IMR-90 (cell line): Measurements from ENCODE around the gene DNAI7. TPM values are rescaled to one million over a fixed set of nuclear protein-coding genes. Genes with fewer than 3 reads are reported as not detected.

Experiments
- ATAC-seq: fragments of 200-7000 bp; cut with Tn5 transposase; 2 replicates; pipeline ENCODE4 v1.9.1; 2020; ENCODE audit warnings: low read depth, mild to moderate bottlenecking, moderate library complexity
- BruUV-seq: library from RNA; stranded (reverse); fragments of 400-500 nt; replicated peaks from 2 replicates; lab custom pipeline; 2021; lab: Mats Ljungman, UMichigan
- CTCF ChIA-PET: fragments of 300-600 bp; formaldehyde crosslinking; extraction: SDS; loops from one replicate; lab custom pipeline; 2021; ENCODE audit warnings: antibody characterized with exemption; lab: Yijun Ruan, JAX
- POLR2A ChIA-PET: fragments of 300-600 bp; sonication (Branson Sonifier 250); formaldehyde crosslinking; loops from one replicate; lab custom pipeline; 2022; ENCODE audit warnings: antibody characterized with exemption; ENCODE audit not compliant: unreplicated experiment; lab: Charles Lee
- DNase-seq: peaks from one replicate; pipeline ENCODE4 v3.0.0; 2013
- H2AFZ ChIP-seq: replicated peaks from 2 replicates; pipeline ENCODE3; 2013; ENCODE audit warnings: low read length, mild to moderate bottlenecking; ENCODE audit not compliant: poor library complexity
- H2AK5ac ChIP-seq: 2 replicates; pipeline ENCODE4 v1.6.1; 2013; ENCODE audit warnings: low read depth, low read length, inconsistent platforms
- H2AK9ac ChIP-seq: replicated peaks from 2 replicates; pipeline ENCODE3; 2013; ENCODE audit warnings: mild to moderate bottlenecking, low read depth, low read length, moderate library complexity; ENCODE audit not compliant: poor library complexity
- H2BK120ac ChIP-seq: 2 replicates; pipeline ENCODE4 v1.6.1; 2013; ENCODE audit warnings: low read depth, low read length, inconsistent platforms
- H2BK15ac ChIP-seq: 3 replicates; pipeline ENCODE4 v1.6.1; 2013; ENCODE audit warnings: low read depth, low read length, inconsistent platforms
- H2BK20ac ChIP-seq: 2 replicates; pipeline ENCODE4 v1.6.1; 2013; ENCODE audit warnings: low read depth, mild to moderate bottlenecking, inconsistent platforms, low read length, moderate library complexity
- H2BK5ac ChIP-seq: 2 replicates; pipeline ENCODE4 v1.6.1; 2013; ENCODE audit warnings: mild to moderate bottlenecking, low read depth, low read length, inconsistent platforms; ENCODE audit not compliant: poor library complexity, severe bottlenecking
- H3K14ac ChIP-seq: replicated peaks from 2 replicates; pipeline ENCODE4 v1.6.1; 2013; ENCODE audit warnings: low read depth, low read length, inconsistent platforms
- H3K18ac ChIP-seq: 2 replicates; pipeline ENCODE4 v1.6.1; 2013; ENCODE audit warnings: low read depth, low read length, control low read depth
- H3K23ac ChIP-seq: 2 replicates; pipeline ENCODE4 v1.6.1; 2013; ENCODE audit warnings: low read depth, low read length, inconsistent platforms
- H3K27ac ChIP-seq: 2 replicates; pipeline ENCODE4 v1.5.1; 2013; ENCODE audit warnings: mild to moderate bottlenecking, control low read depth, low read length; ENCODE audit not compliant: insufficient read depth
- H3K27me3 ChIP-seq: 2 replicates; pipeline ENCODE4 v1.6.1; 2013; ENCODE audit warnings: low read length; ENCODE audit not compliant: control insufficient read depth, insufficient read depth
- H3K36me3 ChIP-seq: 2 replicates; pipeline ENCODE4 v1.6.1; 2013; ENCODE audit warnings: low read length, mixed read lengths; ENCODE audit not compliant: control insufficient read depth, insufficient read depth
- H3K4ac ChIP-seq: 2 replicates; pipeline ENCODE4 v1.6.1; 2013; ENCODE audit warnings: low read depth, low read length, inconsistent platforms
- H3K4me1 ChIP-seq: 2 replicates; pipeline ENCODE4 v1.6.1; 2013; ENCODE audit warnings: low read length, mixed read lengths; ENCODE audit not compliant: control insufficient read depth, insufficient read depth
- H3K4me2 ChIP-seq: 2 replicates; pipeline ENCODE4 v1.6.1; 2013; ENCODE audit warnings: low read depth, mild to moderate bottlenecking, control low read depth, low read length, moderate library complexity
- H3K4me3 ChIP-seq: 2 replicates; pipeline ENCODE4 v1.5.1; 2013; ENCODE audit warnings: low read depth, mild to moderate bottlenecking, control low read depth, low read length, moderate library complexity; ENCODE audit not compliant: insufficient read depth
- H3K56ac ChIP-seq: 2 replicates; pipeline ENCODE4 v1.6.1; 2013; ENCODE audit warnings: low read length, inconsistent platforms; ENCODE audit not compliant: insufficient read depth; ENCODE audit errors: extremely low read depth
- H3K79me1 ChIP-seq, 2 experiments: 2 replicates each; pipeline ENCODE4 v1.6.1; 2013; ENCODE audit warnings: low read length in 2 of 2, inconsistent platforms in 1 of 2, low read depth in 1 of 2
- H3K9ac ChIP-seq: 2 replicates; pipeline ENCODE4 v1.6.1; 2013; ENCODE audit warnings: low read depth, low read length, control low read depth
- H3K9me1 ChIP-seq: 2 replicates; pipeline ENCODE4 v1.6.1; 2013; ENCODE audit warnings: low read length, inconsistent platforms; ENCODE audit not compliant: insufficient read depth
- H3K9me3 ChIP-seq: 2 replicates; pipeline ENCODE4 v1.6.1; 2013; ENCODE audit warnings: low read length; ENCODE audit not compliant: control insufficient read depth, insufficient read depth
- H4K20me1 ChIP-seq: 2 replicates; pipeline ENCODE4 v1.6.1; 2013; ENCODE audit warnings: low read length, inconsistent platforms; ENCODE audit not compliant: insufficient read depth
- H4K5ac ChIP-seq: 2 replicates; pipeline ENCODE4 v1.6.1; 2013; ENCODE audit warnings: mild to moderate bottlenecking, low read depth, low read length, control low read depth
- H4K8ac ChIP-seq, 2 experiments: 2 replicates each; pipeline ENCODE4 v1.6.1; 2013; ENCODE audit warnings: low read depth in 2 of 2, low read length in 2 of 2, control low read depth in 1 of 2, inconsistent platforms in 1 of 2
- H4K91ac ChIP-seq: 2 replicates; pipeline ENCODE4 v1.6.1; 2013; ENCODE audit warnings: low read depth, low read length, inconsistent platforms; ENCODE audit not compliant: insufficient read depth
- BHLHE40 ChIP-seq: fragments of 150-350 bp; IDR thresholded peaks from 2 replicates; pipeline ENCODE4 v1.6.1; 2016; ENCODE audit warnings: mild to moderate bottlenecking, low read depth, low read length
- ELK1 ChIP-seq: fragments of 150-350 bp; IDR thresholded peaks from 2 replicates; pipeline ENCODE4 v1.6.1; 2016; ENCODE audit warnings: low read depth, mild to moderate bottlenecking, low read length, moderate library complexity, borderline replicate concordance
- RCOR1 ChIP-seq: IDR thresholded peaks from 2 replicates; pipeline ENCODE4 v1.6.1; 2012; ENCODE audit warnings: mild to moderate bottlenecking, low read length, improper control_type of control experiment; ENCODE audit not compliant: insufficient replicate concordance
- WGBS, 2 experiments: methylation state at CpG; one replicate each; pipeline versions ENCODE4 v1.1.5 to v1.1.7; 2013; ENCODE audit warnings: missing lambda C conversion rate in 2 of 2; ENCODE audit not compliant: insufficient read length in 1 of 2; ENCODE audit errors: extremely low coverage in 2 of 2; 5-methylcytosine and 5-hydroxymethylcytosine counted together
- dilution Hi-C: fragments of 300-500 bp; cut with HindIII; formaldehyde crosslinking; loops from one replicate; pipeline ENCODE4 v1.14.3; 2018; ENCODE audit warnings: low sequenced_read_pairs; ENCODE audit not compliant: unreplicated experiment
- in situ Hi-C: fragments of 300-500 bp; cut with MboI; formaldehyde crosslinking; loops from 3 replicates; pipeline ENCODE4 v1.14.3; 2019; ENCODE audit warnings: low sequenced_read_pairs, inconsistent platforms, mixed read lengths
- intact Hi-C: fragments of 100-400 bp; cut with micrococcal nuclease; formaldehyde crosslinking; loops from 2 replicates; pipeline ENCODE4 v1.10.0; 2022
- polyA plus RNA-seq, 3 experiments: library from polyadenylated mRNA; depleted of rRNA; stranded (reverse); fragments of >200 nt; gene quantifications; 2 replicates each; pipeline ENCODE4 v1.2.3, GENCODE V29; 2012; ENCODE audit warnings: low replicate concordance in 1 of 3
- total RNA-seq: library from RNA; depleted of rRNA; stranded (reverse); fragments of >200 nt; gene quantifications from 2 replicates; pipeline ENCODE4 v1.2.3, GENCODE V29; 2012

The DNAI7 gene
- total and polyA plus RNA-seq, 2 of the 4 experiments (the other 2 are of a cell fraction): under 0.01 to 0.07 TPM

GRCh38 chr12:25194722-25195055, 271 bp downstream of the DNAI7 start:
- Histone ChIP-seq H4K8ac (no peak overlapping the region; a peak in 2 of 4 replicates), H3K4me3 (peak overlapping the region; percentile 74), H3K27ac (no peak overlapping the region), H3K4me2 (peak overlapping the region; percentile 88), H3K4me1 (peaks cover 3% of the 10 kb centered on the region; the same call in 1 of the 2 replicates), H4K20me1 (no peaks in the 10 kb centered on the region), H2AFZ (peak overlapping the region; percentile 87), H2BK120ac (no peak overlapping the region), H3K9me1 (0 out of 2 replicates have a peak, but pooled peaks cover 3% of the 10 kb centered on the region), H2BK20ac (no peak overlapping the region), H3K4ac (no peak overlapping the region), H3K36me3 (no peaks in the 10 kb centered on the region), H3K79me1 (peaks cover 0 to 30% of the 10 kb centered on the region in 2 experiments; a peak in 3 of 4 replicates), H3K27me3 (no peaks in the 10 kb centered on the region), H4K5ac (no peak overlapping the region), H2AK9ac (no peak overlapping the region), H2BK15ac (peak overlapping the region; percentile 42; the same call in 1 of the 3 replicates), H2AK5ac (no peak overlapping the region), H3K9me3 (no peaks in the 10 kb centered on the region), H3K9ac (0 out of 2 replicates have a peak overlapping the region, but pooled peaks have one; percentile 12), H3K18ac (no peak overlapping the region), H3K14ac (no peak overlapping the region), H2BK5ac (no peak overlapping the region), H3K23ac (no peak overlapping the region), H4K91ac (no peak overlapping the region), H3K56ac (no peak overlapping the region)
- intact Hi-C loops: no loop called here
- TF ChIP-seq RCOR1 (peak; percentile 26), ELK1 (no peak), BHLHE40 (no peak)
- no CpG with 5 or more reads among the region's 11 CpGs for WGBS, 2 experiments
- dilution Hi-C loops: no loop called here
- ATAC-seq (no peak), DNase-seq (no peak)
- in situ Hi-C loops: no loop called here
- POLR2A ChIA-PET: no interaction called here
- CTCF ChIA-PET: no interaction called here
- BruUV-seq: no TSS peak
